SK-N-SH (cell line): ENCODE results near the gene PPP1CA. TPM values are rescaled to one million over a fixed set of nuclear protein-coding genes. Genes with fewer than 3 reads are reported as not detected.

Source experiments
- CTCF ChIA-PET: fragments of 300-600, 350-600 bp; formaldehyde crosslinking; extraction: SDS; loops from one replicate; lab custom pipeline; 2021; lab: Yijun Ruan, JAX
- POLR2A ChIA-PET: fragments of 350-600 bp; sonication (Branson Sonifier 250); formaldehyde crosslinking; extraction: SDS; loops from one replicate; lab custom pipeline; 2020; ENCODE audit warnings: antibody characterized with exemption, inconsistent platforms; lab: Yijun Ruan, JAX
- DNase-seq: peaks from one replicate; pipeline ENCODE4 v3.0.0; 2012
- H2AFZ ChIP-seq: fragments of 200-600 bp; sonication (generic); 2 replicates; pipeline ENCODE4 v1.8.1; 2016; ENCODE audit warnings: antibody characterized with exemption, mild to moderate bottlenecking, low read depth
- H3F3A ChIP-seq: fragments of 200-600 bp; sonication (generic); replicated peaks from 2 replicates; pipeline ENCODE3; 2016; ENCODE audit warnings: antibody characterized with exemption, mild to moderate bottlenecking; ENCODE audit not compliant: insufficient read depth
- H3K27ac ChIP-seq, 2 experiments: fragments of 200-500 bp in 1 of 2; fragments of 200-600 bp in 1 of 2; sonication (Bioruptor generic) in 1 of 2; sonication (generic), shearing (Covaris generic) in 1 of 2; 2 replicates each; pipeline versions ENCODE4 v1.5.1 to v1.6.1; 2014 to 2016; ENCODE audit warnings: low read depth in 2 of 2, inconsistent platforms in 1 of 2, low read length in 1 of 2, mild to moderate bottlenecking in 1 of 2, mixed read lengths in 1 of 2
- H3K27me3 ChIP-seq: fragments of 200-600 bp; sonication (generic), shearing (Covaris generic); 2 replicates; pipeline ENCODE4 v1.6.1; 2016; ENCODE audit warnings: mixed run types; ENCODE audit not compliant: insufficient read depth
- H3K36me3 ChIP-seq, 2 experiments: fragments of 200-500 bp in 1 of 2; fragments of 200-600 bp in 1 of 2; sonication (Bioruptor generic) in 1 of 2; sonication (generic) in 1 of 2; replicated peaks in 1 of 2; 2 replicates each; pipeline versions ENCODE3 to v1.5.1; 2014 to 2016; ENCODE audit warnings: low read length in 1 of 2, mild to moderate bottlenecking in 1 of 2; ENCODE audit not compliant: insufficient read depth in 2 of 2, control insufficient read depth in 1 of 2
- H3K4me1 ChIP-seq, 2 experiments: fragments of 200-500 bp in 1 of 2; fragments of 200-600 bp in 1 of 2; sonication (Bioruptor generic) in 1 of 2; sonication (generic), shearing (Covaris generic) in 1 of 2; 2 replicates each; pipeline versions ENCODE4 v1.5.1 to v1.6.1; 2014 to 2016; ENCODE audit warnings: low read depth in 1 of 2, low read length in 1 of 2, mixed run types in 1 of 2; ENCODE audit not compliant: insufficient read depth in 2 of 2, control insufficient read depth in 1 of 2
- H3K4me2 ChIP-seq: fragments of 200-600 bp; sonication (generic), shearing (Covaris generic); 2 replicates; pipeline ENCODE4 v1.6.1; 2017; ENCODE audit warnings: mixed run types
- H3K4me3 ChIP-seq, 2 experiments: fragments of 200-500 bp in 1 of 2; fragments of 200-600 bp in 1 of 2; sonication (Bioruptor generic) in 1 of 2; sonication (generic), shearing (Covaris generic) in 1 of 2; 2 replicates each; pipeline versions ENCODE4 v1.5.1 to v1.8.1; 2014 to 2016; ENCODE audit warnings: low read depth in 2 of 2, inconsistent platforms in 1 of 2, low read length in 1 of 2, mild to moderate bottlenecking in 1 of 2, mixed read lengths in 1 of 2, moderate library complexity in 1 of 2
- H3K79me2 ChIP-seq: fragments of 200-600 bp; sonication (generic); 2 replicates; pipeline ENCODE4 v1.8.1; 2017; ENCODE audit warnings: mild to moderate bottlenecking; ENCODE audit not compliant: insufficient read depth
- H3K9ac ChIP-seq: fragments of 200-600 bp; sonication (generic); 2 replicates; pipeline ENCODE4 v1.6.1; 2017; ENCODE audit warnings: mixed run types
- H3K9me2 ChIP-seq: fragments of 200-600 bp; sonication (generic); 2 replicates; pipeline ENCODE4 v1.6.1; 2017; ENCODE audit warnings: mixed run types
- H3K9me3 ChIP-seq: fragments of 200-600 bp; sonication (generic); 2 replicates; pipeline ENCODE4 v1.6.1; 2017; ENCODE audit warnings: mixed run types, mild to moderate bottlenecking, moderate library complexity
- H4K20me1 ChIP-seq: fragments of 200-600 bp; sonication (generic); 2 replicates; pipeline ENCODE4 v1.6.1; 2017; ENCODE audit warnings: mild to moderate bottlenecking, mixed run types; ENCODE audit not compliant: insufficient read depth
- CHD2 ChIP-seq: fragments of 150-350 bp; IDR thresholded peaks from 2 replicates; pipeline ENCODE4 v1.6.1; 2018; ENCODE audit warnings: low read length; ENCODE audit not compliant: partially characterized antibody
- ELF1 ChIP-seq: IDR thresholded peaks from 2 replicates; pipeline ENCODE4 v1.4.0; 2012
- EP300 ChIP-seq, 2 experiments: IDR thresholded peaks; 2 replicates each; pipeline versions ENCODE4 v1.4.0 to v1.6.1; 2012; ENCODE audit warnings: borderline replicate concordance in 1 of 2, low read depth in 1 of 2, low read length in 1 of 2
- EZH2phosphoT487 ChIP-seq: fragments of 200-600 bp; sonication (generic); IDR thresholded peaks from 2 replicates; pipeline ENCODE4 v1.6.1; 2017; ENCODE audit warnings: low read depth, mixed run types, mild to moderate bottlenecking, antibody characterized with exemption, moderate library complexity, borderline replicate concordance
- FOXJ3 ChIP-seq: sonication (generic); formaldehyde crosslinking; IDR thresholded peaks from 2 replicates; pipeline ENCODE4 v1.5.1; 2020; ENCODE audit warnings: mild to moderate bottlenecking, missing genetic modification reagents
- FOXM1 ChIP-seq: IDR thresholded peaks from 2 replicates; pipeline ENCODE4 v1.4.0; 2012; ENCODE audit warnings: low read depth, mild to moderate bottlenecking
- GABPA ChIP-seq: IDR thresholded peaks from 2 replicates; pipeline ENCODE4 v1.4.0; 2012; ENCODE audit warnings: low read depth, mild to moderate bottlenecking
- GATA2 ChIP-seq: sonication (generic); formaldehyde crosslinking; IDR thresholded peaks from 2 replicates; pipeline ENCODE4 v1.5.0; 2020; ENCODE audit warnings: mild to moderate bottlenecking, missing genetic modification reagents
- JUND ChIP-seq: IDR thresholded peaks from 2 replicates; pipeline ENCODE4 v1.4.0; 2012
- NFIC ChIP-seq: IDR thresholded peaks from 2 replicates; pipeline ENCODE4 v1.4.0; 2012; ENCODE audit warnings: borderline replicate concordance
- NRF1 ChIP-seq: IDR thresholded peaks from 2 replicates; pipeline ENCODE4 v1.6.1; 2012; ENCODE audit warnings: low read depth, mild to moderate bottlenecking, low read length
- POLR2AphosphoS5 ChIP-seq: IDR thresholded peaks from 2 replicates; pipeline ENCODE4 v1.6.1; 2012; ENCODE audit warnings: low read depth, low read length
- RAD21 ChIP-seq: IDR thresholded peaks from 2 replicates; pipeline ENCODE4 v1.6.1; 2012; ENCODE audit warnings: mild to moderate bottlenecking, low read length
- RCOR1 ChIP-seq: fragments of 150-350 bp; IDR thresholded peaks from 2 replicates; pipeline ENCODE4 v1.6.1; 2017; ENCODE audit warnings: antibody characterized with exemption, low read length
- RFX5 ChIP-seq: IDR thresholded peaks from 2 replicates; pipeline ENCODE4 v1.6.1; 2012; ENCODE audit warnings: mild to moderate bottlenecking, improper control_type of control experiment, low read length
- RXRA ChIP-seq: IDR thresholded peaks from 2 replicates; pipeline ENCODE4 v1.4.0; 2012; ENCODE audit warnings: low read depth, mild to moderate bottlenecking, borderline replicate concordance
- SIN3A ChIP-seq: IDR thresholded peaks from 2 replicates; pipeline ENCODE4 v1.6.1; 2012; ENCODE audit warnings: low read depth, mild to moderate bottlenecking, low read length, moderate library complexity, borderline replicate concordance
- SMC3 ChIP-seq: IDR thresholded peaks from 2 replicates; pipeline ENCODE4 v1.6.1; 2012; ENCODE audit warnings: low read depth, low read length, improper control_type of control experiment
- TAF1 ChIP-seq: IDR thresholded peaks from 2 replicates; pipeline ENCODE4 v1.6.1; 2012; ENCODE audit warnings: low read depth, mild to moderate bottlenecking, low read length, moderate library complexity, borderline replicate concordance
- TCF12 ChIP-seq: IDR thresholded peaks from 2 replicates; pipeline ENCODE4 v1.4.0; 2012
- YY1 ChIP-seq: IDR thresholded peaks from 2 replicates; pipeline ENCODE4 v1.4.0; 2012; ENCODE audit warnings: low read depth, mild to moderate bottlenecking
- WGBS: methylation state at CpG from one replicate; pipeline ENCODE4 v1.1.6; 2017; ENCODE audit warnings: low lambda C conversion rate; 5-methylcytosine and 5-hydroxymethylcytosine counted together
- polyA plus RNA-seq, 3 experiments: library from polyadenylated mRNA; depleted of rRNA; stranded (reverse); fragments of >200 nt; gene quantifications; 2 replicates each; pipeline ENCODE4 v1.2.3, GENCODE V29; 2012
- TF ChIP-seq, protein P1 (sequence below): IDR thresholded peaks from 2 replicates; pipeline ENCODE4 v1.4.0; 2012; ENCODE audit warnings: low read depth, borderline replicate concordance
- TF ChIP-seq, protein P2 (sequence below): fragments of 200-600 bp; sonication (generic); IDR thresholded peaks from 2 replicates; pipeline ENCODE4 v1.6.1; 2017; ENCODE audit warnings: antibody characterized with exemption, mild to moderate bottlenecking, moderate library complexity
- TF ChIP-seq, protein P3 (sequence below): IDR thresholded peaks from 2 replicates; pipeline ENCODE4 v1.4.0; 2012; ENCODE audit warnings: low read depth, borderline replicate concordance
- TF ChIP-seq, protein P4 (sequence below): IDR thresholded peaks from 2 replicates; pipeline ENCODE4 v1.4.0; 2012; ENCODE audit warnings: low read depth
- TF ChIP-seq, protein P5 (sequence below): fragments of 150-350 bp; IDR thresholded peaks from 2 replicates; pipeline ENCODE4 v1.6.1; 2016; ENCODE audit warnings: mild to moderate bottlenecking, low read depth, low read length
- TF ChIP-seq, protein P6 (sequence below): IDR thresholded peaks from 2 replicates; pipeline ENCODE4; 2012

The PPP1CA gene
- polyA plus RNA-seq, 1 of the 3 experiments (the other 2 are of a cell fraction) = 261 TPM

DNA sequence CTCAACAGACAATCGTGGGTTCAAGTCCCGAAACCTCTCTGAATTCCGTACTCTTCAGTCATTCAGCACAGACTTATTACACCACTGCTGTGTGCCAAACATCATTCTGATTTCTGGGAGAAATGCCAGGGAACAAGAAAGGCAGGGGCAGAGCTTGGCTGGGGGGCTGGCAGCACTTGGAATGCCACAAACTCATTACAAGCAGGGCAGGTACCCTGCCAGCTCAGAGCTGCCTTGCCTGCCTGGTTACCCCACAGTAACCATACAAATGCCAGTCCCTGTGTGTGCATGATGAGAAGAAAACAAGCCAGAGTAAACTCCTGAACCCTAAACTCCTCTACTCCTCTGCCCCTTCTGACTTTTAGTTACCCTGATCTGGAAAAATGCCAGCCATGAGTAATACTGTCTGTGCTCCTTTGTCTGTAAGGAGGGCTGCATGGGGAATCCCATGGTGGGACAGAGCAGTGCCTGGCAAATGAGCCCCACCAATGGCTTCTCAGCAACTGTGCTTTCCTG lies 16.7 kb downstream of the PPP1CA start:
- DNase-seq = no peak
- H3K9ac ChIP-seq = no peak overlapping the region
- no peak for TF ChIP-seq GABPA
- TF ChIP-seq TCF12 = peak; percentile 27; the same call in 1 of the 2 replicates
- no peak for TF ChIP-seq ELF1
- TF ChIP-seq RXRA = peak; percentile 47; the same call in 1 of the 2 replicates
- TF ChIP-seq, protein P1, sequence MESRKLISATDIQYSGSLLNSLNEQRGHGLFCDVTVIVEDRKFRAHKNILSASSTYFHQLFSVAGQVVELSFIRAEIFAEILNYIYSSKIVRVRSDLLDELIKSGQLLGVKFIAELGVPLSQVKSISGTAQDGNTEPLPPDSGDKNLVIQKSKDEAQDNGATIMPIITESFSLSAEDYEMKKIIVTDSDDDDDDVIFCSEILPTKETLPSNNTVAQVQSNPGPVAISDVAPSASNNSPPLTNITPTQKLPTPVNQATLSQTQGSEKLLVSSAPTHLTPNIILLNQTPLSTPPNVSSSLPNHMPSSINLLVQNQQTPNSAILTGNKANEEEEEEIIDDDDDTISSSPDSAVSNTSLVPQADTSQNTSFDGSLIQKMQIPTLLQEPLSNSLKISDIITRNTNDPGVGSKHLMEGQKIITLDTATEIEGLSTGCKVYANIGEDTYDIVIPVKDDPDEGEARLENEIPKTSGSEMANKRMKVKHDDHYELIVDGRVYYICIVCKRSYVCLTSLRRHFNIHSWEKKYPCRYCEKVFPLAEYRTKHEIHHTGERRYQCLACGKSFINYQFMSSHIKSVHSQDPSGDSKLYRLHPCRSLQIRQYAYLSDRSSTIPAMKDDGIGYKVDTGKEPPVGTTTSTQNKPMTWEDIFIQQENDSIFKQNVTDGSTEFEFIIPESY = no peak
- TF ChIP-seq, protein P2, sequence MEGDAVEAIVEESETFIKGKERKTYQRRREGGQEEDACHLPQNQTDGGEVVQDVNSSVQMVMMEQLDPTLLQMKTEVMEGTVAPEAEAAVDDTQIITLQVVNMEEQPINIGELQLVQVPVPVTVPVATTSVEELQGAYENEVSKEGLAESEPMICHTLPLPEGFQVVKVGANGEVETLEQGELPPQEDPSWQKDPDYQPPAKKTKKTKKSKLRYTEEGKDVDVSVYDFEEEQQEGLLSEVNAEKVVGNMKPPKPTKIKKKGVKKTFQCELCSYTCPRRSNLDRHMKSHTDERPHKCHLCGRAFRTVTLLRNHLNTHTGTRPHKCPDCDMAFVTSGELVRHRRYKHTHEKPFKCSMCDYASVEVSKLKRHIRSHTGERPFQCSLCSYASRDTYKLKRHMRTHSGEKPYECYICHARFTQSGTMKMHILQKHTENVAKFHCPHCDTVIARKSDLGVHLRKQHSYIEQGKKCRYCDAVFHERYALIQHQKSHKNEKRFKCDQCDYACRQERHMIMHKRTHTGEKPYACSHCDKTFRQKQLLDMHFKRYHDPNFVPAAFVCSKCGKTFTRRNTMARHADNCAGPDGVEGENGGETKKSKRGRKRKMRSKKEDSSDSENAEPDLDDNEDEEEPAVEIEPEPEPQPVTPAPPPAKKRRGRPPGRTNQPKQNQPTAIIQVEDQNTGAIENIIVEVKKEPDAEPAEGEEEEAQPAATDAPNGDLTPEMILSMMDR = no peak
- TF ChIP-seq EP300 (IDR thresholded peaks at IDR 0.05; ENCODE audit: borderline replicate concordance in 1 of 2, low read depth in 1 of 2, low read length in 1 of 2) = no peak
- 0 out of 2 replicates have a peak, but pooled peaks have one; percentile 14 for TF ChIP-seq SIN3A
- no peak for TF ChIP-seq FOXM1
- TF ChIP-seq FOXJ3 (CRISPR knock-in tag) = no peak
- no peak for TF ChIP-seq POLR2AphosphoS5
- TF ChIP-seq RAD21 = no peak
- no peak for TF ChIP-seq EZH2phosphoT487
- TF ChIP-seq, protein P3, sequence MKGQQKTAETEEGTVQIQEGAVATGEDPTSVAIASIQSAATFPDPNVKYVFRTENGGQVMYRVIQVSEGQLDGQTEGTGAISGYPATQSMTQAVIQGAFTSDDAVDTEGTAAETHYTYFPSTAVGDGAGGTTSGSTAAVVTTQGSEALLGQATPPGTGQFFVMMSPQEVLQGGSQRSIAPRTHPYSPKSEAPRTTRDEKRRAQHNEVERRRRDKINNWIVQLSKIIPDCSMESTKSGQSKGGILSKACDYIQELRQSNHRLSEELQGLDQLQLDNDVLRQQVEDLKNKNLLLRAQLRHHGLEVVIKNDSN = no peak
- no peak for TF ChIP-seq CHD2
- no peak for TF ChIP-seq GATA2
- no peak for TF ChIP-seq TAF1
- TF ChIP-seq, protein P4, sequence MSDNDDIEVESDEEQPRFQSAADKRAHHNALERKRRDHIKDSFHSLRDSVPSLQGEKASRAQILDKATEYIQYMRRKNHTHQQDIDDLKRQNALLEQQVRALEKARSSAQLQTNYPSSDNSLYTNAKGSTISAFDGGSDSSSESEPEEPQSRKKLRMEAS = no peak
- no peak for TF ChIP-seq RCOR1
- no peak for TF ChIP-seq NRF1
- TF ChIP-seq SMC3 = no peak
- TF ChIP-seq JUND = no peak
- TF ChIP-seq, protein P5, sequence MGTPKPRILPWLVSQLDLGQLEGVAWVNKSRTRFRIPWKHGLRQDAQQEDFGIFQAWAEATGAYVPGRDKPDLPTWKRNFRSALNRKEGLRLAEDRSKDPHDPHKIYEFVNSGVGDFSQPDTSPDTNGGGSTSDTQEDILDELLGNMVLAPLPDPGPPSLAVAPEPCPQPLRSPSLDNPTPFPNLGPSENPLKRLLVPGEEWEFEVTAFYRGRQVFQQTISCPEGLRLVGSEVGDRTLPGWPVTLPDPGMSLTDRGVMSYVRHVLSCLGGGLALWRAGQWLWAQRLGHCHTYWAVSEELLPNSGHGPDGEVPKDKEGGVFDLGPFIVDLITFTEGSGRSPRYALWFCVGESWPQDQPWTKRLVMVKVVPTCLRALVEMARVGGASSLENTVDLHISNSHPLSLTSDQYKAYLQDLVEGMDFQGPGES = no peak
- TF ChIP-seq RFX5 = no peak
- TF ChIP-seq, protein P6, sequence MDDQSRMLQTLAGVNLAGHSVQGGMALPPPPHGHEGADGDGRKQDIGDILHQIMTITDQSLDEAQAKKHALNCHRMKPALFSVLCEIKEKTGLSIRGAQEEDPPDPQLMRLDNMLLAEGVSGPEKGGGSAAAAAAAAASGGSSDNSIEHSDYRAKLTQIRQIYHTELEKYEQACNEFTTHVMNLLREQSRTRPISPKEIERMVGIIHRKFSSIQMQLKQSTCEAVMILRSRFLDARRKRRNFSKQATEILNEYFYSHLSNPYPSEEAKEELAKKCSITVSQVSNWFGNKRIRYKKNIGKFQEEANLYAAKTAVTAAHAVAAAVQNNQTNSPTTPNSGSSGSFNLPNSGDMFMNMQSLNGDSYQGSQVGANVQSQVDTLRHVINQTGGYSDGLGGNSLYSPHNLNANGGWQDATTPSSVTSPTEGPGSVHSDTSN = peak; percentile 22; the same call in 1 of the 2 replicates
- peak; percentile 69 for TF ChIP-seq NFIC
- no peak for TF ChIP-seq YY1

More for the DNA sequence above, 16.7 kb downstream of the PPP1CA start:
- no peaks in the 10 kb centered on the region for H4K20me1 ChIP-seq
- peaks cover 24% of the 10 kb centered on the region for H3F3A ChIP-seq
- ChIA-PET CTCF (interaction anchor here (0.7 to 19.7 kb wide), 7 partner anchors 13 to 123 kb away, joined by 3 to 955 read pairs (median 8); partner anchors contain the start of genes CLCF1, POLD4 and PPP1CA), POLR2A (no interaction called here)
- no peaks in the 10 kb centered on the region for H3K79me2 ChIP-seq
- H3K27ac ChIP-seq = peak overlapping the region in 1 of 2 experiments; percentile 56; a peak in 2 of 4 replicates
- WGBS = 17% methylated on average over 3 of the region's 3 CpGs
- no peaks in the 10 kb centered on the region for H3K36me3 ChIP-seq
- peak overlapping the region; percentile 42; the same call in 1 of the 2 replicates for H3K4me2 ChIP-seq
- no peak overlapping the region for H3K4me3 ChIP-seq
- H3K4me1 ChIP-seq = peaks cover 7 to 13% of the 10 kb centered on the region in 2 experiments; a peak in 3 of 4 replicates
- H3K9me3 ChIP-seq = no peaks in the 10 kb centered on the region
- no peaks in the 10 kb centered on the region for H3K9me2 ChIP-seq
- no peaks in the 10 kb centered on the region for H3K27me3 ChIP-seq
- no peak overlapping the region for H2AFZ ChIP-seq
